Measurements from ENCODE around the gene ZBTB8OS.

Gene ZBTB8OS

DNA sequence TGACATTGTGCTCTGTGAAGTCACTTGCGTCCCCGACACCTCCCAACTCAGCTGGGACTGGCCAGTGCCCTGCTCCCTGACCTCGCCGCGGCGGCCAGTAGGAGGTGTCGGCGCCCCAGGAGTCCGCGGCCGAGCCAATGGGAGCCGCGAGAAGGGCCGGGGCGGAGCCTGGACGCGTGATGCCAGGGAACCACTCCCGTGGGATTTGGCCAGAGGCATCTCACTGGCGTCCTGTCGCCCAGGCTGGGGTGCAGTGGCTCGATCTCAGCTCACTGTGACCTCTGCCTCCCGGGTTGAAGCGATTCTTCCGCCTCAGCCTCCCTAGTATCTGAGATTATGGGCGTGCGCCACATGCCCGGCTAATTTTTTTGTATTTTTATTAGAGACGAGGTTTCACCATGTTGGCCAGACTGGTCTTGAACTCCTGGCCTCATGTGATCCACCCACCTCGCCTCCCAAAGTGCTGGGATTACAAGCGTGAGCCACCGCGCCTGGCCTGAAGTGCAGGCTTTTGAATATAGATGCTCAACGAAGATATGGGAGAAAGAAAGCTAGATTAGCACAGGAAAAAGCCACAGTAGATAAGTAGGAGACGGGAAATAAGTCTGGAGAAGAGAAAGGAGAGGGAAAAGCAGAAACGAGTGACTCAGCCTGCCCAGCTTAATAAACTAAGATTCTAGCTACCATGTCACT is 38.0 kb downstream of the ZBTB8OS start:
- POLR2A ChIA-PET, result interaction anchor here (0.9 to 1.5 kb wide), 3 partner anchors 39 to 211 kb away, joined by 3 to 9 read pairs (median 4); partner anchors contain the start of genes RBBP4, ZBTB8B and ZBTB8OS
- H3K4me3 ChIP-seq (ENCODE audit: low read depth, low read length), result peak overlapping the region; percentile 53
- H3K36me3 ChIP-seq (ENCODE audit: control insufficient read depth in 2 of 2, insufficient read depth in 1 of 2, low read length in 2 of 2), result no peaks in the 10 kb centered on the region
- CTCF ChIA-PET, result interaction anchor here (0.6 to 1.2 kb wide), 4 partner anchors 8 to 442 kb away, joined by 3 to 4 read pairs (median 3); no protein-coding TSS in a partner anchor
- H3K27ac ChIP-seq (ENCODE audit: extremely low read depth, low read depth, low read length), result no peak overlapping the region
- H3K9me3 ChIP-seq (ENCODE audit: control insufficient read depth, insufficient read depth, low read depth, low read length), result no peaks in the 10 kb centered on the region
- no peaks in the 10 kb centered on the region for H3K4me1 ChIP-seq (ENCODE audit: control insufficient read depth, insufficient read depth, low read length)
- TF ChIP-seq ZNF704 (tag by site-specific recombination; IDR thresholded peaks at IDR 0.05) (no peak), ZBTB48 (tag by site-specific recombination; IDR thresholded peaks at IDR 0.05) (peak; percentile 84), ZNF394 (tag by site-specific recombination; IDR thresholded peaks at IDR 0.05; ENCODE audit: borderline replicate concordance) (0 out of 2 replicates have a peak, but pooled peaks have one; percentile 44), ZNF10 (tag by site-specific recombination; IDR thresholded peaks at IDR 0.05) (peak; percentile 42; the same call in 1 of the 2 replicates), YY2 (tag by site-specific recombination; IDR thresholded peaks at IDR 0.05) (no peak), SP7 (tag by site-specific recombination; IDR thresholded peaks at IDR 0.05) (peak; percentile 85), ZNF660 (tag by site-specific recombination; IDR thresholded peaks at IDR 0.05) (no peak), ZFHX2 (tag by site-specific recombination; conservative IDR thresholded peaks at IDR 0.05) (0 out of 2 replicates have a peak, but pooled peaks have one; percentile 75), WT1 (tag by site-specific recombination; IDR thresholded peaks at IDR 0.05) (peak; percentile 63; the same call in 1 of the 2 replicates), HIC1 (tag by site-specific recombination; IDR thresholded peaks at IDR 0.05) (peak; percentile 95), ZNF629 (tag by site-specific recombination; IDR thresholded peaks at IDR 0.05) (peak; percentile 74), ZNF391 (tag by site-specific recombination; IDR thresholded peaks at IDR 0.05; ENCODE audit: borderline replicate concordance, low read depth) (no peak), ZBTB21 (tag by site-specific recombination; IDR thresholded peaks at IDR 0.05) (0 out of 2 replicates have a peak, but pooled peaks have one; percentile 25), ZNF169 (tag by site-specific recombination; IDR thresholded peaks at IDR 0.05) (no peak), GLIS2 (tag by site-specific recombination; IDR thresholded peaks at IDR 0.05) (peak; percentile 88), ZNF658 (tag by site-specific recombination; IDR thresholded peaks at IDR 0.05) (no peak), ZNF561 (tag by site-specific recombination; IDR thresholded peaks at IDR 0.05; ENCODE audit: borderline replicate concordance) (peak; percentile 58; the same call in 1 of the 2 replicates), PRDM10 (tag by site-specific recombination; IDR thresholded peaks at IDR 0.05) (peak; percentile 71; the same call in 1 of the 2 replicates), ZNF404 (tag by site-specific recombination; IDR thresholded peaks at IDR 0.05) (no peak), ZNF664 (tag by site-specific recombination; IDR thresholded peaks at IDR 0.05) (peak; percentile 97), ZSCAN18 (tag by site-specific recombination; IDR thresholded peaks at IDR 0.05) (no peak), MYNN (tag by site-specific recombination; IDR thresholded peaks at IDR 0.05; ENCODE audit: borderline replicate concordance) (no peak), INSM2 (tag by site-specific recombination; IDR thresholded peaks at IDR 0.05) (peak; percentile 37), SP3 (tag by site-specific recombination; IDR thresholded peaks at IDR 0.05) (peak; percentile 76), ZNF302 (tag by site-specific recombination; IDR thresholded peaks at IDR 0.05; ENCODE audit: low read depth) (no peak), ZNF473 (tag by site-specific recombination; IDR thresholded peaks at IDR 0.05) (no peak), ZBTB17 (tag by site-specific recombination; IDR thresholded peaks at IDR 0.05) (peak; percentile 92), IKZF3 (tag by site-specific recombination; IDR thresholded peaks at IDR 0.05) (peak; percentile 93)
